GM12892 (cell line): ENCODE results near the gene INS.

ENCODE experiments used
- DNase-seq: peaks from one replicate; pipeline ENCODE4 v3.0.0; 2011; ENCODE audit not compliant: insufficient read length
- FAIRE-seq: peaks from 2 replicates; lab custom pipeline; 2011; peaks lifted over from hg19 to GRCh38; lab: Jason Lieb, UNC
- POLR2A ChIP-seq: IDR thresholded peaks from 2 replicates; pipeline ENCODE4 v1.6.1; 2011; ENCODE audit warnings: low read depth, low read length, control low read depth
- POLR2AphosphoS5 ChIP-seq: IDR thresholded peaks from 2 replicates; pipeline ENCODE4 v1.6.1; 2011; ENCODE audit warnings: low read depth, low read length, control low read depth
- TAF1 ChIP-seq: IDR thresholded peaks from 2 replicates; pipeline ENCODE4 v1.6.1; 2011; ENCODE audit warnings: low read depth, mild to moderate bottlenecking, control low read depth, low read length, borderline replicate concordance

Gene INS

DNA sequence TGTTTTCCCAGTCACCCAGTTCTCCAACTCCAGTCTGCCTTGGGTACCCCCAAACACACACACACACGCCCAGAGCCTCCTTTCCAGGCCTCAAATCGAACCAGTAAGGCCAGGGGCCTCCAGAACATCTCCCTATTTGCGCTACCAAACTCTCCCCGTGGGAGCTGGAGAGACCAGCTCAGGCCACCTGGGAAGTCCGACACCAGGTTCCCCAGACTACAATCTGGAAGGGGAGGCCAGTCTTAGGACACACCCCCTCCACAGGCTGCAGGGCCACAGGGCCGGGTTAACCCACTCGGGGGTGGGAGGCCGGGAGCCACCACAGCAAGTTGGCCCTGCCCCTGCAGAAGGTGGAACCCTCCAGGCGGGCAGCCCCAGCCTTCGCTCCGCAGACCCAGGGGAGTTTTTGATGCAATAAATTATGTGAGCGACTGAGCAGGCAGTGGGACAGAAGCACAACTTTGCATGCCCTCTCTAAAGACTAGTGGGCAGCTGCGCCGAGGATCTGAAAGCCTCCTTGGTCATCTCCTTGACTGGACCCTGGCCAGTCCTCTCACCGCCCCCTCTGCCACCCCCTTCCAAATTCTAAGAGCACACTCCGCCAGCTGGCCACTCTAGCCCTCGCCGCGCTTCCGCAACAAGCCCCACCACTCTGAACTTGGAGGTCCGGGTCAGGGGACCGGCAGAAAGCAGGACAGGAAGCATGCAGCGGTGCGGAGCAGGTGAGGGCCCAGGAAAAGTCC, 24.6 kb downstream of the INS start:
- no peak for FAIRE-seq
- no peak for TF ChIP-seq POLR2AphosphoS5
- no peak for TF ChIP-seq TAF1
- TF ChIP-seq POLR2A, result no peak
- DNase-seq, result no peak

DNA sequence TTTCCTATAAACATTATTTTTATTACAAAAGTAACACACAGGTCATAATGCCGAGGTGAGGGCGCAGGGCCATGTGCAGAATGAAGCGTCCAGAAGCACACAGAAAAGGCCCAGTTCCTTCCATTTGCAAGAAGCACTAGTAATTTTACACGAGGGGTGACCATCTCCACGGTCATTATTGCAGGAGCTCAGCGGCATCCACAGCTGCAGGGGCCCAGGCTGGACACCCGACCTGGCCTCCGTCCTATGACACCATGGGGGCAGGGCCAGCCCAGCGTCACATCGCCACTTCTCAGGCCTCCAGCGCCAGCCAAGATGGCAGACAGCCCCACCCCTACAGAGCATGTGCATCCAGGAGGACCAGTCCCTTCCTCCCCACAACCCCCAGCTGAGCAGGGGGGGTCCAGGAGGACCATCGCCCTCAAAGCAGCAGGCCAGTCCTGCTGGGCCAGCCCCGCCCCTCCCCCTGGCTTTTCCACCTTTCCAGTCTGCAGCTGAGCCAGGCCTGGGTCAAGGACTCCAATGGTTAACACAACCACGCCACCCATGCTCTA, 25.3 kb downstream of the INS start:
- FAIRE-seq (no peak), DNase-seq (no peak)
- TF ChIP-seq TAF1 (no peak), POLR2A (no peak), POLR2AphosphoS5 (no peak)

DNA sequence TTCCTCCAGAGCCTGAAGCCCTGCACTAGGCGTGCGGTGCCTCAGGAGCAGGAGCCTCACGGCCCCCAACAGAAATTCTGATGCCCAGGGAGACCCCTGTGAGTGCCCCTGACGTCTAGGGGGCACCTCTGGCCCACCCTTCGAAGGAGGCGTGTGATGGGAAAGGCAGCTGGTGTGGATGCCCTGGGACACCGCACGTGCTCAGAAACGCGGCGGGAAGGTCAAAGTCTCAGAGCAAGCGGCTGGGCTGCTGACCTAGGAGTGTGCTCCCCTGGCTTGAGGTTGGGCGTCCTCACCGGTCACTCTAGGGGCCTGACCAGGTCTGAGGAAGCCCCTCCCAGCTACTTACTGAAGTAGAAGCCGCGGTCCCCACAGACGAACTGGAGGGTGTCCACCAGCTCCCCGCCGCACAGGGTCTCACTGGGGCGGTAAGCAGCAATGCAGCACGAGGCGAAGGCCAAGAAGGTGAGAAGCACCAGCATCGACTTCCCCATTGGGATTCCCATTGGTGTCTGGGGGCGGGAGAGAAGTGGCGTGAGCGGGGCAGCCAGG, 25.9 kb downstream of the INS start:
- FAIRE-seq, result no peak

DNA sequence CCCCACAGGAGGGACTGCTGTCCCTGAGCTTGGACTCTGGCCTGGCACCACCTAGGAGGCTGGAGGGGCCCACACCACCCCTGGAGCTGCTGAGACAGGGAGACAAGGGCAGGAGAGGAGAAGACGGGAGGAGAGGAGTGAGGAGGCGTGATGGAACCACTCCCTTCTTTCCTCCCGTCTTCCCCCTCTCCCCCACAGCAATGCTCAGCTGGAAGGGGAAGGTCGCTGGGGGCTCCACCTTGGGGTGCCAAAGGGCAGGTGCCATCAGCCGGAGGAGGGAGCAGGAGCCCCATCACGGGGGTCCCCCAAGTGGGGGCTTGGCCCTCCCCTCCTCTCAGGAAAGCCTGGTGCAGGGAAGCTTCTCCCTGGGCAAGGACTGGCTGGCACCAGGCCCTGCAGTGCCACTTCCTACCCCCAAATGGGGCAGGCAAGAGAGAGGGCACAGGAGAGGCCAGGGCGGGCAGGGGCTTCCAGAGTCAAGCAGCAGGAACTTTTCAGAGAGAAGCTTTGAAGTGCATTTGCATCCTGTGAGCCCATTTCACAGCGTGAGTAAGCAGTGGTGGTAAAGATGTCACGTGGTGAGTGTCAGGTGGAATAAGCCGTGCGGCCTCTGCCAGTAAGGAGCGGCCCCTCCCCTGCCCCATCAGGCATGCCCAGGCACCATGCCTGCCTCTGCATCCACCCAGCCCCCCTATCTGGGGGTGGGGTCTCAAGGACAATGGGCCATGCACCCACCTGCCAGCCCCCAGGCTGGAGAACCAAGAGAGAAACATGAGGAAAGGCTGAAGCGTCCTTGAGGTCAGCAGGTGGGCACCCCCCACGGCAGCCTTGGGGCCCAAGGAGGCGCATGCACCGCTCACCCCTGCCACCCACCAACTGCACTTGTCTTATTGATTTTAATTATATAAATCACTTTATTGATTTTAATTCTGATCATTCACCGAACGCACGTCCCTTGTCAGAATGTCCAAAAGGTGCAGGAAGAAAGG, 26.7 kb downstream of the INS start:
- DNase-seq (no peak), FAIRE-seq (no peak)
- TF ChIP-seq POLR2AphosphoS5 (no peak), POLR2A (no peak), TAF1 (no peak)

More for the DNA sequence above, 25.9 kb downstream of the INS start:
- TF ChIP-seq TAF1 (no peak), POLR2A (no peak), POLR2AphosphoS5 (no peak)
- no peak for DNase-seq

DNA sequence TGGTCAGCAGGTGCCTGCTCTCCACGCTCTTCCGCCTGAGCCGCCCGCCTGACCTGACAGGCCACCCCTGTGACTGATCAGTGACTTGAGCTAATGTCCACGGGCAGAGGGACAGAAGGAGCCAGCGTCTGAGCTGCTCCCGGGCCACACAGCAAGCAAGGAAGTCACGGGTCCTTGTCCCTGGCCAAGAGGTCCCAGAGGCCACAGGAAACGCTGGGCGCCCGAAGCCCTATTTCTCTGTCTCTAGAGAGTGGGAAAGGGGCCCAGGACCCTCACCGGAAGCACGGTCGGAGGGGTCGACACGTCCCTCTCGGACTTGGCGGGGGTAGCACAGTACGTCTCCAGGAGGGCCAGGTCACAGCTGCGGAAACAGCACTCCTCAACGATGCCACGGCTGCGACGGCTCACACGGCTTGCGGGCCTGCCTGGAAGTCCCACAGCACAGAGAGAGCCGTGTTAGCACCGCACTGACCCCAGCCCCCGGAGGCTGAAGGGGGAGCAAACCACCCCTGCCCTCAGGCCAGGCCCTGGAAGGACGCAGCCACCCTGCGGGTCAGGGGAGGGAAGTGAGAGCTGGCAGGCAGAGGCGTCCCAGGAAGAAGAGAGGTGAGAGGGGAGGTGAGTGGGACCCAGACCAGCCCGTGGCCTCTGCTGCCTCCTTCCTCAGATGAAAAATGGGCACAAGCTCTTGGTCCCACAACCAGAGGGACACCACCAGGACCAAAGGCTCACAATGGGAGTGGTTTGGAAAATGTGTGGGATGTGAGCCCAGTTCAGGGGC, 27.6 kb downstream of the INS start:
- FAIRE-seq (no peak), DNase-seq (no peak)
- TF ChIP-seq TAF1 (no peak), POLR2A (no peak)

DNA sequence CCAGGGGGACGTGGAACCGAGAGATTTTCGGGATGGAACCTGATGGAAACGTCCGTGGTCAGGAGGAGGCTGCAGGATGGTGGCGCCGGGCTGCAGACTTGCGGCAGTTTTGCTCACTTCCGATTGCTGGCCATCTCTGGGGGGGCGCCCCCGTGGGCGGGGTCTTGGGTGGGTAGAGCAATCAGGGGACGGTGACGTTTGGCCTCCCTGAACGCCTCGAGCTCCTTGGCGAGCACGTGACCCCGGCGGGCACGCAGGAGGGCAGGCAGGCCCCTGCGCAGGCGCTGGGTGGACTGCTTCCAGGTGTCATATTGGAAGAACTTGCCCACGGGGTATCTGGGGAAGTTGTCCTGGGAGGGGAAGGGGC, 28.2 kb downstream of the INS start:
- no peak for TF ChIP-seq POLR2AphosphoS5
- TF ChIP-seq TAF1, result no peak
- TF ChIP-seq POLR2A, result no peak
- DNase-seq (no peak), FAIRE-seq (no peak)

DNA sequence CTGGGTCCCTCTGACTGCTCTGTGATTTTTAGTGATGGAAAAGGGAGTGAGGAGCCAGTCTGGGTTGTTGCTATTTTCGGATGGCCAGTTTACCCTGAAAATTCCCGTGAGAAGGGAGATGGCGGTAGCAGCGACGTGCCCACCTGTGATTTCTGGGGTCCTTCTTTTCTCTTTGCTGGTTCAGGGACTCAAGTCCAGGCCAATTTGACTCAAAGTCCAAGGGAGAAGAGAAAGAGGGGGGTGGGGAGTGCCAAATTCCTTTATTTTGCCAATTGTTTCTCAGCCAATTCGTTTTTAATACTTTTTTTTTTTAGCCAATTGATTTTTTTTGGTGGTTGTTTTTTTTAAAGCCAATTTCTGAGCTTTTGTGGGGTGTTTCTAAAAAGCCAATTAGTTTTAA, 28.8 kb downstream of the INS start:
- TF ChIP-seq POLR2A, result no peak
- no peak for TF ChIP-seq POLR2AphosphoS5
- no peak for TF ChIP-seq TAF1
- FAIRE-seq (no peak), DNase-seq (no peak)

DNA sequence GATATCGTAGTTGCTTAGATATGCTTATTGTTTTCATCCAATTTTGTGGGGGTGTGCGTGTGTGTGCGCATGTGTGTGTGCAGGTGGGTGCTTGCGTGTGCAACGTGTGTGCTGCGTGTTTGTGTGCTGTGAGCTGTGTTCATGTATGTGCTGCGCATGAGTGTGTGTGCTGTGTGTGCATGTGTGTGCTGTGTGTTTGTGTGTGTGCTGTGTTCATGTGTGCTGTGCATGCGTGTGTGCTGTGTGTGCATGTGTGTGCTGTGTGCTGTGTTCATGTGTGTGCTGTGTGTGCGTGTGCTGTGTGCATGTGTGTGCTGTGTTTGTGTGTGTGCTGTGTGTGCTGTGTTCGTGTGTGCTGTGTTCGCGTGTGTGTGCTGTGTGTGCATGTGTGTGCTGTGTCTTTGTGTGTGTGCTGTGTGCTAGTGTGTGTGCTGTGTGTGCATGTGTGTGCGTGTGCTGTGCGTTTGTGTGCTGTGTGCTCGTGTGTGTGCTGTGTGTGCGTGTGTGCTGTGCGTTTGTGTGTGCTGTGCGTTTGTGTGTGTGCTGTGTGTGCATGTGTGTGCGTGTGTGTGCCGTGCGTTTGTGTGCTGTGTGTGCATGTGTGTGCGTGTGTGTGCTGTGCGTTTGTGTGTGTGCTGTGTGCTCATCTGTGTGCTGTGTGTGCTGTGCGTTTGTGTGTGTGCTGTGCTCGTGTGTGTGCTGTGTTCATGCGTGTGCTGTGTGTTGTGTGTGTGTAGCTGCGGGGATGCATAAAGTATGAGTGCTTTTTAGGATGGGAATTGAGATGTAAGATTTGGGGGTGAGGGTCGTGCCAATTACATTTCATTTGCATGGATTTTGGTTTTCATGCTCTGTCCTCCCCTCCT, 29.4 kb downstream of the INS start:
- FAIRE-seq, result no peak
- TF ChIP-seq POLR2A (no peak), POLR2AphosphoS5 (no peak), TAF1 (no peak)

DNA sequence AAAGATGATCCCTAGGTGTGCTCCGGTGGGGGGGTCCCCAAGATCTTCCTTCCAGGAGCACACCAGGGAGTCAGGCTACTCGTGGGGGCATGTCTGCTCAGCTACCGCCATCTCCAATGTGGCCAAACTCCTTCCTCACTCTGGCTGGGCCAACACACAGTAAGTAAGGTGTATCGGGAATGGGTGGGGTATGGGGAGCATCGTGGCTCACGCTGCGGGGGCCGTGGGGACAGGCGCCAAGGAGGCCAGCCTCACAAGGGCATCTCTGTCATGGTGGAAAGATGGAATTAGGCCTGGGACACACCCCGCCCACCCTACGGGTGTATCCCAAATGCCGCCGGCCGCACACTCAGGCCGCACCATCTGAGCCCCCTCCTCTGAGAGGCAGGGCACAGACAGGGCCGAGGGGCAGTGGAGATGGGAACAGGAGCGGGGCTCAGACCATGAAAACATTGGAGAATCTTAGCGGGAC, 30.1 kb downstream of the INS start:
- DNase-seq (no peak), FAIRE-seq (no peak)
- TF ChIP-seq POLR2AphosphoS5 (no peak), POLR2A (no peak), TAF1 (no peak)

More for the DNA sequence above, 29.4 kb downstream of the INS start:
- no peak for DNase-seq
